HS-5 (cell line): ENCODE measurements around the gene CPNE5.
"Not testable (repeated sequence)": the region's sequence is repeated elsewhere in the genome, so short reads cannot be mapped to it uniquely, and the experiment has no call there.

Source experiments
- DNase-seq: peaks from one replicate; pipeline ENCODE4 v3.0.0-alpha.2; 2012; ENCODE audit warnings: low read depth

The CPNE5 gene

DNA sequence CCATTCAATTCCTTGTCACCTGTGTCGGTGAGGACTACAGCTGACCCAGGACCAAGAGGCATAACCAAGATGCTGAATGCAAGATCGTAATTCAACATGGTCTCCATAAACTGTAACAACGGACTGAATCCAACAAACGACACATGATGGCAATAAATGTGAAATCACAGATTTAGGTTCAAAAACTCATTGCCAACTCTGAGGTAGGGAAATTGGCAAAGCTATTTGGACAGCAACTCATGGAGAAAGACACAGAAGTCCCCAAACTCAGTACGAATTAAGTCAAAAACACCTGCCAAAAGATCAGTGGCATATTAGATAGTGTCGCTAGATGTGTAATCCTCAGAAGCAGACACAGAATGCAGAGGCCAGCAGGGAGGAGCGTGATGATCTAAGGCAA, 25.0 kb downstream of the CPNE5 start:
- no peak for DNase-seq

DNA sequence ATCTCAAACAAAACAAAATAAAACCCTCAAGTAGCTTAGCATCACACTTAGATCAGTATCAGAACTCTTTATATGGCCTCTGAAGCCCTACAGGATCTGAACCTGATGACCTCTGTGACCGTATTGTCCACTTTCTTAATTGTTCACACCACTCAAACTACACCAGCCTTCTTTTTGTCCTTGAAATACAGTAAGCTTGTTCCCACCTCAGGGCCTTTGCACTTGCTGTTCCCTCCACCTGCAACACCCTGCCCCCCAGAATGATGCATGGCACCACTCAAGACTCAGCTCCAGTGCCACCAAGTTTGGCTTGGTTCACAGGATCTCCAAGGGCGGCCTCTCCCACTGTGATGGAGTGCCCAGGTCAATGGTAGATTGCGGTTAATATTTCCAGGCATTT, 25.7 kb downstream of the CPNE5 start:
- no peak for DNase-seq

DNA sequence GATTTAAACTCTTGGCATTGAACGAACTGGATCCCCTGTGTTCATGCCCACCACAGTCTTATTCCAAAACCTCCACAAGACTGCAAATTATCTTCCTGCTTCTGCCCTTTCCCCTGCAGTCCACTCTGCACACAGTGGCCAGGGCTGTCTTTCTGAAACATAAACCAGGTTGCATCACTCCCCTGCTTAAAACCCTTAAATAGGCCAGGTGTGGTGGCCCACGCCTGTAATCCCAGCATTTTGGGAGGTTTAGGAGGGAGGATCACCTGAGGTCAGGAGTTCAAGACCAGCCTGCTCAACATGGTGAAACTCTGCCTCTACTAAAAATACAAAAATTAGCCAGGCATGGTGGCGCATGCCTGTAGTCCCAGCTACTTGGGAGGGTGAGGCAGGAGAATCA, 26.2 kb downstream of the CPNE5 start:
- DNase-seq, result not testable (repeated sequence)

DNA sequence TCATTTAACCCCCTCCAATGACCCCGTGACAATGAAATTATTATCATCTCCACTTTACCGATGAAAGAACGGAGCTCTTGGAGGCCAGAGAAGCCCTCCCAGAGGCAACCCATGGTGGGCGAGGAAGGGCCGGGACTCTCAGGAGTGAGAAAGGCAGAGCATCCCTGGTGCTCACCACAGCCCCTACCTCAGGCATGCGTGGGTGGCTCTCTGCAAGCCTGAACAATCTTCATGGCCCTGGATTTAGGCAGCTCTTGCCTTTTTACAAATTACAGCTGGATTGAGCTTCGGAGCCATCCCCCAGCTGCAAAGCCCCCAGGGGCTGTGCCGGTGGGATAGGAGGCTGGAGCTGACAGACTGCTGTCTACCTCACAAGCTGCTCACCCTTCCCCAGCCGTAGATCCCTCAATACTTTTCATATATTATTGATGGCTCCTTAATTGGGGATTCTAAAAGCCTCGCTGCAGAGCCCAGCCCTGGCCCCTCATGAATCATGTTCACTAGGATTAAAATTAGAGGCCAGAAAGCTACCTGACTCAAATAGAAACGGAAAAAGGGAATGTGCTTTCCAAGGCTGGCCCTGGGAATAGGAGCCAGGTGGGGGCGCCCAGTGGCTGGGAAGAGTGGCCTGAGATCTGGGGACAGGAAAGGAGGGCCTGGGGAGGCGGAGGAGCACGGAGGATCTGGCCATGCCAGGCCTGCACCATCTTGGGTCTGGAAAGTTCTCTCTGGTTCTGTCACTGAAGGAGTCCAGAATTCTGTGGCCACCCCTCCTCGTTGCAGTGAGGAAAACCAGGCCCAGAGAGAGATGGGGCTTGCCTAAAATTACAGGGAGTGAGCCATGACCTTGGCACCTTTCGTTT, 29.1 kb downstream of the CPNE5 start:
- no peak for DNase-seq

DNA sequence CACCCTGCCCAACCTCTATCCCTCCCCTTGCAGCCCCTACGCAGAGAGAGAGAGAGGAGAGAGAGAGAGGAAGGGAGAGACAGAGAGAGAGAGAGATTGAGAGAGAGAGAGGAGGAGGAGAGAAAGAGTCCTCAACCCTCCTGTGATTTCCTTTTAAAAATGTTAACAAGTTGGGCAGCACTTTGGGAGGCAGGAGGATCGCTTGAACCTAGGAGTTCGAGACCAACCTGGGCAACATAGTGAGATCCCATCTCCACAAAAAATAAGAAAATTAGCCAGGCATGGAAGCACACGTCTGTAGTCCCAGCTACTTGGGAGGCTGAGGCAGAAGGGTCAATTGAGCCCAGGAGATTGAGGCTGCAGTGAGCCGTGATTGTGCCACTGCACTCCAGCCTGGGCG, 30.1 kb downstream of the CPNE5 start:
- no peak for DNase-seq

DNA sequence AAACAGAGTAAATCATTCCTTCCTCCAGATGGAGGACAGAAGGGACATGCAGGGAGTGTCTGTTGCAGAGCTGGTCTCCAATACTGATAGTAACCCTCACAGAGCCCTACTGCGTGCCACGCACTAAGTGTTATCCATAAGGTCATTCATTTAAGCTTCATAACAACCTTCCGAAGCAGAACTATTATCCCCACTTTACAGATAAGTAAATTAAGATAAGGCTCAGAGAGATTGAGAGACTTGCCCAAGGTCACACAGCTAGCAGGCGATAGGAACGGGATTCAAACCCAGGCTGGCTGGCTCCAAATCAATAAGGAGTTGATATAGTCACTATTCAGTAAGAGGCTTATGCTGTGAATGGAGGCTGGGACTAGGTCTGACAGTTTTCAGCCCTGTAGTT, 30.6 kb downstream of the CPNE5 start:
- DNase-seq, result no peak

DNA sequence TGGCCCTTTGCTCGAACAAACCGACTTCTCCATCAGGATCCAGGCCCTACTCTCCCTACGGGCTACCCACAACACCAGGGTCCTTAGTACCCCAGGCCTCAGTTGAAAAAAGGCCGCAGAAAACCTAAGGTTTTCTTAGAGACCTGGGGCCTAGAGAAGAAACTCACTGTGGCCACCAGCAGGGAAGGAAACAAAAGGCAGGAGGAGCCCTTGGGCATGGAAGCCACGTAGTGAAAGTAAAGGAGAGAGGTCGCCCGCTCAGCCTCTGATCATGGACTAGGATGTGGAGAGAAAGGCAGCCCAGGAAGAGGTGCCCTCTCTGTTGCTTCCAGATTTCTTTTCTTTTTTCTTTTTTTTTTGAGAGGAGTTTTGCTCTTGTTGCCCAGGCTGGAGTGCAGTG, 31.5 kb downstream of the CPNE5 start:
- DNase-seq, result no peak

DNA sequence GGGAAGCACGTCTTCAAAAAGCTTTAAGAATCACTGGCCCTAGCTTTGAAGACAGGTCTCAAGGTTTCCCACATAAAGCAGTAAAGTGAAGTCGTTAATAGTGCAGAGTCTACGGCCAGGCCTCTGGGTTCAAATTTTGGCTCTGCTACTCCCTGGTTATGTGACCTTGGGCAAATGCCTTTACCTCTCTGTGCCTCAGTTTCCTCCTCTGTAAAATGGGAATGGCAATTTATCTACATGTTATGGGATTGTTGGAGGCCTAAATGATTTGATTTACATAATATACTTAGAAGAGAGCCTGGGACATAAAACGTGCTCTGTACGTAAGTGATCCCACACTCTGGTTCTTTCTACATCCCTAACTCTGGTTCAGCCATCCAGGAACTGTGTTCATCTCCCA, 32.1 kb downstream of the CPNE5 start:
- no peak for DNase-seq

DNA sequence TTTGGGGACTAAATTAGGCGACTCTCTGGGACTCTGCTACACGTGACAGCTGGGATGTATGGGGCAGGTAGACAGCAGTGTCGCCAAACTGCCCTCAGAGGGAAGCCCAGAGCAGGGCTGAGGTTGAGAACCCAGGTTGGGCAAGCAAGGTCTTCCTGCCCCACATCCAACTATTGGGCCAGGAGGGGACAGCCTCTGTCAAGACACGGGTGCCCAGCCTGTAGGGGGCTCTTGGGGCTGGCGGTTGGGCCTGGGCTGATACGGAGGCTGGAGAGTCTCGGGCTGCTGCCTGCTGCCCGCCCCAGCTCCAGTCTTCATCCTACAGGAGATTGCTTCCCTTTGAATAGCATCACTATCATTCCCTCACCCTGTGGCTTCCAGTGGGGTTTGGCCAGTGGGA, 33.3 kb downstream of the CPNE5 start:
- no peak for DNase-seq

DNA sequence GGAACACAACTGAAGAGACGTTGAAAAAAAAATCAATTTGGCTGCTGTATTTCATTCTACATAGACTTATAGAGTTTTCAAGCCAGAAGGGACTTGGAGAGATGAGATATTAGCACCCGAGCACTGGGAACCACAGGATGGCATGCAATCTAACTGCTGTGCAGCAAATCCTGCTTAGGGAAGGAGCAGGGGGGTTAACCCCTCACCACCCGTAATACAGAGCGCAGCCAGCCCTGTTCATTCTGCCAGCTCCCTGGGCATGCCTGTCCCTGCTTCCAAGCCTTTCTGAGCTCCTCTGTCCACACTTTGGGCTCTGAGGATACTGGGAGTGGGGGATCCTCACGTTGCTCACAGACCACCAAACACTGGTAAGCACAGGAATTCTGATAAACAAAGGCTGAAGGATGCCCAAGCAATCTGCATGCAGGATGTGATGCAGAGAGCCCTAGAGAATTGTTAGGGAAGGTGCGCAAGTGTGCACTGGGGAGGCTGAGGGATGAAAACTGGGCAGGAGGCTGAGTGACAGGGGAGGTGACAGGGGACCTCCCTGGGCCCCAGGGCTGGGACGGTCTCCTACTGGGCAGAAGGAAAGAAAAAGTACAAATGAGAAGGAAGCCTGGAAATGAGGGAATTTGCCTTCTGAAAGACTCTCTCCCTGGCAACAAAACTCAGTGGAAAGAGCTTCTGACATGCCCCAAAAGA, 34.0 kb downstream of the CPNE5 start:
- DNase-seq, result no peak

DNA sequence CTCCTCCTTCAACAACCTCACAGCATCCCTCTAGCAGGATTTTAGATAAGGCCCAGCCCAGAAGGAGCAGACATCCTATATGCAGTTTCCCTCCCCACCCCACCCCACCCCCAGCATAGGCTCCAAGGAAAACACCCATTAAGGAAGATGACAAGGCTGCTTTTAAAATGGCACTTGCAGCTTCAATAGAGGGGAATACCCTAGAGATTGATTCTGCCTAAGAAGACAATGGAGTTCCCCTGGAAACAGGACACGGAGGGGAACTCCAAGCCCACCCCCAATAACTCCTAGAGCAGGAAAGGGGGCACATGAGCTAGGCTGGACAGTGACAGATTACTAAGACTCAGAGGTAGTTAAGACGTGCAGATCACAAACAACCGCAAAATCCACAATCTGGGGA, 34.7 kb downstream of the CPNE5 start:
- DNase-seq, result no peak

DNA sequence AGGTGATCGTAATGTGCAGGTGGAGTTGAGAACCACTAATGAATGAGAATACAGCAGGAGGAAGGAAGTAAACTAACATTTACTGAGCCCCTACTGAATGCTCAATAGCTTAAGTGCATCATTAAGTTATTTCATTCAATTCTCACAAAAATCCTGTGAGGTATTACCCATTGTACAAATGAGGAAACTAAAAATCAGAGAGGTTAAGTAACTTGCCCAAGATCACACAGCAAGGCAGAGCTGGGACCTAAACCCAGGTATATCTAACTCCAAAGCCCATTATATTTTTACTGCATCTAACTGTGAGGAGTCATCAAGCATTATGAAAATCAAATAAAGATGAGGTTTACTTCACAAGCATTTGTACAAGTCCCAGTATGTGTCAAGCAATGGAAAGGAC, 35.3 kb downstream of the CPNE5 start:
- no peak for DNase-seq

DNA sequence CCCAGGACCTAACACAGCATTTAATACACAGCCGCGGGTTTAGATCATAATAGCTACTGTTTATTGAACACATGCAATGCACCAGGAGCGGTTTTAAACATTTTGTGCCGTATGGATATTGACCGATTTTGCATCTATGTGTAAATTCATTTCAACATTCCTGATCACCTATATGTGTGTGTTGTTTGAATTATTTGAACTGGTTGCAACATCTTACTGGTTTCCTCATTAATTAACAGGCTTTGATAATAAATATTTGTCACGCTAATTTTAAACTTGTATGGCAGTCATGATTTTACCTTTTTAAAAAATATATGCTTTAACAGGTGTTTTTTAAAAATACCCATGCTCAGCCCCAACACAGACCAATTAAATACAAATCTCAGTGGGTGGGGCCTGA, 35.8 kb downstream of the CPNE5 start:
- no peak for DNase-seq

DNA sequence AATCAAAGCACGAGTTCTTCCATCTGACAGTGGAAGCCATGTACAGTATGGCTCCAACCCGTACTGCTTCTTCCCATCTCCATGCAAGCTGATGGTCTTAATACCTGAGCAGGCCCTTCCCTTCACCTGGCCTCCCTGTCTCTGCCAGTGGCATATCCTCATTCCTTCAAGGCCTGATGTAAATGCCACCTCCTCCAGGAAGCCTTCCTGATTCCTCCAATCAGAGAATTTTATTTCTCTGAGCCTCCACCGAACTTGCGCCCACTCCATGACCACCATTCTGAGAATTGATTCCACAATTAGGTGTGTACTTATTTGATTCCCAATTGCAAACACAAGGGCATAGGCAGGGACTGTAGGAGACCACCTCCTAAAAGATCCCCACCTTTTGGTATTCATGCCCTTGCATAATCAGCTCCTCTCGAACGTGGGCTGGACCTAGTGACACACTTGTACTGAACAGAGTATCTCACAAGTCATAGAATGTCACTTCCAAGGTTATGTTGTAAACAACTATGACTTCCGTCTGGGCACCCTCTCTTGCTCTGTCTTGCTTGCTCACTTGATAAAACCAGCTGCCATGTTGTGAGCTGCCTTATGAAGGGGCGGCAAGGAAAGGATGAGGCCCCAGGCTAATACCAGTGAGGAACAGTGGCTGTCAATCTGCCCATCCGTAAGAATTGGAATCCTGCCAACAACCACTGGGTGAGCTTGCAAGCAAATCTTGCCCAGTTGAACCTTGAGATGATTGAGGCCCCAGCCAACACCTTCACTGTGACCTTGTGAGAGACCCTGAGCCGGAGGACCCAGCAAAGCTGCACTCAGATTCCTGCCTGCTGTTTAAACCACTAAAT, 38.8 kb downstream of the CPNE5 start:
- no peak for DNase-seq

DNA sequence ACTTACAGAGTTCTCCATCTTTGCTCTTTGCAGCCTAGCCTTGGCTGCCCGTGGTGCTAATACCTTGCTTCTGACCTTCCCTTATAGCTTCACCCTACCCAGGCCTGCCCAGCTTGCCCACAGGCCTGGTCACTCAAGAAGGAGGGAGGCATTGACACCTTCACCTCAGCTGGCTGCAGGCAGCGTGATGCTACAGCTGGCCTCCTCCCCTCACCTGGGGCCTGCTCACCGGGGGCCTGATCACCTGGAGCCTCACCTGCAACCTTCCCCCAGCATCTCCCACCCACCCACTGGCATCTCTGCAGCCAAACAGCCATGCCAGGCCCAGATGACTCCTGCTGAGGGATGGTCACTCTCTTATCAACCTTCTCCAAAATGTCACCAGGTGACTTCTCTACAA, 40.4 kb downstream of the CPNE5 start:
- DNase-seq, result no peak

DNA sequence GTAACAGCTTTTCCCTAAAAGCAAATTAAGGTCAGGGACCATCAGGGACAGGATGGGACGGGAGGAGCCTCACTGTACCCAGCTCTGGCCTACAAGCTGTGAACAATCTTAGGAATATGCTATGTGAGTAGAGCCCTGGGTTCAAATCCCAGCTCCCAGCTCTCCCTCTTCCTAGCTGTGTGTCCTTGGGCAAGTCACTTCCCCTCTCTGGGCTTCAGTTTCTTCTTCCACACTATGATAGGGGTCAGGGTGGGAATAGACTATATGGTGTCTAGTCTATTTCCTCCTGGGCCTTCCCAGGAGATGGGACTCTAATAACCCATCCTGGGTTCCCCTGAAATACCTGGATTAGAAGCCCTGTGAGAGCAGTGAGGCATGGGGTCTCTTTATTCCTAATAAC, 41.6 kb downstream of the CPNE5 start:
- DNase-seq, result no peak

DNA sequence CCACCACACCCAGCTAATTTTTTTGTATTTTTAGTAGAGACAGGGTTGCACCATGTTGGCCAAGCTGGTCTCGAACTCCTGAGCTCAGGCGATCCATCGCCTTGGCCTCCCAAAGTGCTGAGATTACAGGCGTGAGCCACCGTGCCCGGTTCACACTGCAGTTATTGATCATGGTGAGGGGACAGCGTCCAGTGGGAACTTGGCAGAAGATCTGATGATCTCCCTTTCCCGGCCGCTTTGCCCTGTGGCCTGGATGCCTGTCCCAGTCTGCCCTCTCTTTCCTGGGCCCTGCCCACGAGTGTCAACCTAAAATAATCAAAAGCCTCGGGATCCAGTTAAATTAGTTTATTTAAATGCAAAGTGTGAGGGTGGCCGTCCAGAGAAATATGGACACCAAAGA, 42.2 kb downstream of the CPNE5 start:
- DNase-seq, result no peak

DNA sequence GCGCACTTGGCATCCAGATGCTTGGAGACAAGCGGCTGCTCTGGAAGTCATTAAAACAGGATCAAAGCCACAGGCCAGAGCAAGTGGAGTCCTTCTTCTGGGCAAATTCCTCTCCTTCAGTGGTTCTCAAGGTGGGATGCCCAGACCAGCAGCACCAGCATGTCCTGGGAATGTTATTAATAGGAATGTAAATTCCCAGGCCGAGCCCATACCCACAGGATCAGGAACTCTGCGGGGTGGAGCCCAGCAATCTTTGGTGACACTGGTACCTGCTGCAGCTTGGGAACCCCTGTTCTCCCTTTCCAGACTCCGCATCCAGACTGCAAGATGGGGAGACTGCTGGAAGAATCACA, 44.6 kb downstream of the CPNE5 start:
- DNase-seq, result no peak

DNA sequence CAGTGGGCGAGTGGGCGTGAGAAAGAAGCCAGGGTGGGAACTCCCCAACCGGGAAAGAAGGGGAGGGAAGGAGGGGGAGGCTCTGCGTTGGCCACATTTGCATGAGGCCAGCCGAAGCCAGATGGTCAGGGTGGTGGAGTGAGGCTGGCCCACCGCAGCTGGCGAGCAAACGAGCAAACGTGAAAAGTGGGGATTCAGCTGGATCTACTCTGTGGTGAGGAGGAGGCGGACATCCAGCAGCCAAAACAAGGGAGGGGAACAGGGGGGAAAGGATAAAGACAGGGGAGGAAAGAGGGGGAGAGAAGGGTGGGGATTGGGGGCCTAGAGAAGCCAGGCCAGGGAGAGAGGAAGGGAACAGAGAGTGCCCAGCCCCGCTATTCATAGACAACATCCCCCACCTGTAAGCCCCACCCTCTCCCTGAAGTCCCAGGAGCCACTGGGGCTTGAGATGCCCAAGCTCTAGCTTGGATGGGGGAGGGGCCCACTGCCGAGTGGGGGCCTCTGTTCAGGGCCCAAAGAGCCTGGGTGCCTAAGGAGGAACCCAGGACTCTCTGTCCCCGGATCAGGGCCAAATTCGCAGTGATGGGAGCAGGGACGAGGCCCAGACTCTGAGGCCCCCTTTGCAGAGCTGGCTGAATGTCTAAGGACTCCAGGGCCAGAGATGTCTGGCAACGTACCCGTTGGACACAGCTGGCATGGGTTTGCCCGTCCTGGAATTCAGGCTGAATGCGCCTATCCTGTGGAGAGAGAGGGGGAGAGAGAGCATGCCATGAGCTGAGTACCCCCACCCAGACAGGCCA, 45.1 kb downstream of the CPNE5 start:
- no peak for DNase-seq

DNA sequence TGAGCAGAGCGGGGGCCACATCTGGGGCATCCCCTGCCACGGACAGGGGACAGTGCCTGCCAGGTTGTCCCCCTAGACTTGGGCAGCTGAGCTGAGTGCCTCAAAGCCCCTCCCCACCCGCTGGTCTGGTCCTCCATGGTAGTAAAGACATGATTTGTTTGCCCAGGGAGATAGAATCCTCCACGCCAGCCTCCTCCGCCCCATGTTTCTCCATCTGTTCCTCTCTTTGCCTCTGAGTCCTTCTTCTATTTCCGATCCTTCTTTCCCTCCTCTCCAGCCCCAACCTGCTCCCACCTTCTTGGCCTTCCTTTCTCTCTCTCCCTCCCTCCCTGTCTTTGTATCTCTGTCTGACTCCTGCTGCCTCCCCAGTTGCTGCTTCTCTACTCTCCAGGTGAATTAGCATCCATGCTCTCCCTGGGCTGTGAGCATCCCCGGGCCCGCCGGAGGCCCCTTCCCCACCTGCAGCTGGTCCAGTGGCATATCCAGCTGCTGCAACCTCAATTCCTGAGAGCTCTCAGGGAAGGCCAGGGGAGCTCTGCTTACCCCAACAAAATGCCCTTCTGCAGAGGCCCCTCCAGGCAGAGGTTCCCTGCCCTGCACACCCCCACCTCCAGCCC, 45.8 kb downstream of the CPNE5 start:
- no peak for DNase-seq

DNA sequence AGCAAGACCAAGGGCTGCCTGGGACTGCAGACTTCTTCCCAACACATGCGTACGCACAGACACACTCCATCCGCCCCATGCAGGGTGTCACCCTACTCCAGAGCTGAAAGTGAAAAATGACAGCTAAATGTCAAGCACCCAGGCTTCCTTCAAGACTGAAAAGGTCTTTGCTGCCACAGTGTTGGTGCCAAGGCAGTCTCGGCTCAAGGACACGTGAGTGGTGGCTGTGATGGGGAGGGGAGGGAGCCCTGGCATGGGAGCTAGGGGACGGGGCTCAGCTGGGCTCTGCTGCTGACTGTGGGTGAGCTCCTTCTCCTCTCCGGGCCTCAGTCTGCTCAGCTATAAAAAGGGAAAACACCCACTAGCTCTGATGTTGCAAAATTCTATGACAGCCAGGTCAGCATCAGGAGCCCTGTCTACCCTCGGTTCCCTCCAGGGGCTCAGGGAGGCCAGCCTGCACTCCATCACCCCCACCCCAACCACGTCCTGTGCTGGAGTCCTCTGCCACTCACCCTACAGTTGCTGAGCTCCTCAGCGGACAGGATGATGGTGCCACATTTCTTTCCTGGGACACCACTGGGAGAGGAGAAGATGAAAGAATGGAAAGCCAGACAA, 47.6 kb downstream of the CPNE5 start:
- no peak for DNase-seq
